ENCODE data around the gene PCSK9.

PCSK9 gene

DNA sequence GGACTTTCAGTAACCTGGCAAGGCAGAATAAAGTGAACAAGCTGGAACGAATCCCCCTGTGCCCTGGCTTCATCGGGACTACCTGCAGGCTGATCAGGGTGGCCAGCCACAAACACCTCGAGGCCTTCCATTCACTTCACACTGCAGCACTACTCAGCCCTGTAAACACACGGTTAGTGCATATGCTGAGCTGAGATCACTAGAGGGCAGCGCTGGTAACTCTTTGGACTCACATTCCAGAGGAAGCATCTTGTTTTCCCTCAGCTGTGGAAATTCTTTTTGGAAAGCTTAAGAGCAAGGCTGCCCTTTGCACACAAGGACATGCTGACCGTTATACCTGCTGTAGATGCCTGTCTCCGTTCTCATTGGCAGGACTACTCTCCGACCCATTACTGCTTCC, 32.1 kb downstream of the PCSK9 start:
- peaks cover 95% of the 10 kb centered on the region for H3K36me3 ChIP-seq
- no peaks in the 10 kb centered on the region for H3K4me1 ChIP-seq (ENCODE audit: control insufficient read depth in 1 of 2, insufficient read depth in 1 of 2, low read depth in 1 of 2, low read length in 1 of 2)
- H3K27me3 ChIP-seq, result no peaks in the 10 kb centered on the region
- H3K9me3 ChIP-seq, result no peaks in the 10 kb centered on the region
- H3K4me3 ChIP-seq (ENCODE audit: low read depth in 1 of 2, low read length in 1 of 2), result no peak overlapping the region
- TF ChIP-seq, protein P1, sequence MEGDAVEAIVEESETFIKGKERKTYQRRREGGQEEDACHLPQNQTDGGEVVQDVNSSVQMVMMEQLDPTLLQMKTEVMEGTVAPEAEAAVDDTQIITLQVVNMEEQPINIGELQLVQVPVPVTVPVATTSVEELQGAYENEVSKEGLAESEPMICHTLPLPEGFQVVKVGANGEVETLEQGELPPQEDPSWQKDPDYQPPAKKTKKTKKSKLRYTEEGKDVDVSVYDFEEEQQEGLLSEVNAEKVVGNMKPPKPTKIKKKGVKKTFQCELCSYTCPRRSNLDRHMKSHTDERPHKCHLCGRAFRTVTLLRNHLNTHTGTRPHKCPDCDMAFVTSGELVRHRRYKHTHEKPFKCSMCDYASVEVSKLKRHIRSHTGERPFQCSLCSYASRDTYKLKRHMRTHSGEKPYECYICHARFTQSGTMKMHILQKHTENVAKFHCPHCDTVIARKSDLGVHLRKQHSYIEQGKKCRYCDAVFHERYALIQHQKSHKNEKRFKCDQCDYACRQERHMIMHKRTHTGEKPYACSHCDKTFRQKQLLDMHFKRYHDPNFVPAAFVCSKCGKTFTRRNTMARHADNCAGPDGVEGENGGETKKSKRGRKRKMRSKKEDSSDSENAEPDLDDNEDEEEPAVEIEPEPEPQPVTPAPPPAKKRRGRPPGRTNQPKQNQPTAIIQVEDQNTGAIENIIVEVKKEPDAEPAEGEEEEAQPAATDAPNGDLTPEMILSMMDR (IDR thresholded peaks at IDR 0.05), result no peak
- no peak overlapping the region for H3K27ac ChIP-seq

DNA sequence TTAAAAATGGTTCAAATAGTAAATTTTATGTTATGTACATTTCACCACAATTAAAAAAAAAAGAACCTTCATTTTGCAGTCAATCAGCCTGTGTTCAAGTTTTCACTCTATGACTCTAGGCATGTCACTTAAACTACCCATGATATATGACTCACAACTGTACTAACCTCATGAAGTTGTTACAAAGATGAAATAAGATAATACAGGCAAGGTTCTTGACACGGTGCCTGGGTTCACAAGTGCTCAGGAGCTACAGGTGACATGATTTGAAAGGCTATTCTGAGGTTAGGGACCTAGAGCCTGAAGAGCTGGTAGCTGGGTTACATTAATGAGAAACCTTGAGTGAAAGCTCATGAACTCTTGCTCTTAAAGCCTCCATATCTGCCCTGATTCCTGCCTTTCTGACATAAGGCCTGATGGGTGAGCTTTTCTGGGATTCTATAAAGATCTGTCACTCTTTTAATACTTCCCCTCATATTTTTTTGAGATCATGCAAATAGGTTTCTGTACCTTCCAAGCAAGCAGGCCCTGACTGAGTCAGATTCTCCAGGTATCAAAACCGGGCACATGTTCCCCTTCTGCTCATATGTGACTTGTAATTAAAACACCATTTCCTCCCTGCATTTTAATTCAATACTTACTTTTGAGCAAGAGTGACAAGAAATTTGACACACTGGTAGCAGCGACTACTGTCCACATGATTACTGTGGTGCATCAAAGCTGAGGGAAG, 34.0 kb downstream of the PCSK9 start:
- Histone ChIP-seq H3K9me3 (no peaks in the 10 kb centered on the region), H3K4me3 (ENCODE audit: low read depth in 1 of 2, low read length in 1 of 2) (no peak overlapping the region), H3K27ac (no peak overlapping the region), H3K27me3 (no peaks in the 10 kb centered on the region), H3K36me3 (peaks cover 95% of the 10 kb centered on the region), H3K4me1 (ENCODE audit: control insufficient read depth in 1 of 2, insufficient read depth in 1 of 2, low read depth in 1 of 2, low read length in 1 of 2) (no peaks in the 10 kb centered on the region)
- TF ChIP-seq, protein P1 (IDR thresholded peaks at IDR 0.05), result no peak

DNA sequence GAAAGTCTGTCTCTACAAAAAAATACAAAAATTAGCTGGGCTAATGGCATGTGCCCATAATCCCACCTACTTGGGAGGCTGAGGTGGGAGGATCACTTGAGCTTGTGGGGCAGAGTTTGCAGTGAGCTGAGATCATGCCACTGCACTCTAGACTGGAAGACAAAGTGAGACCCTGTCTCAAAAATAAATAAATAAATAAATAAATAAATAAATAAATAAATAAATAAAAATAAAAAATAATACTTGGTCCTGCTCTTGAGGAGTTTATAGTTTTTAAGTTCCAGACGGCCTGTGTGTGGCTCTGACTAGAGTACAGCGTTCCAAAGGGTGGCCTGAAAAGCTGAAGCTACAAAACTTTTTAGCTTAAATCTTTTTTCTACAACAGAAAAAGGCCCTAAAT, 35.1 kb downstream of the PCSK9 start:
- Histone ChIP-seq H3K4me1 (ENCODE audit: control insufficient read depth in 1 of 2, insufficient read depth in 1 of 2, low read depth in 1 of 2, low read length in 1 of 2) (no peaks in the 10 kb centered on the region), H3K36me3 (peaks cover 92% of the 10 kb centered on the region), H3K4me3 (ENCODE audit: low read depth in 1 of 2, low read length in 1 of 2) (no peak overlapping the region), H3K27ac (no peak overlapping the region), H3K27me3 (no peaks in the 10 kb centered on the region), H3K9me3 (no peaks in the 10 kb centered on the region)
- TF ChIP-seq, protein P1 (IDR thresholded peaks at IDR 0.05), result no peak

DNA sequence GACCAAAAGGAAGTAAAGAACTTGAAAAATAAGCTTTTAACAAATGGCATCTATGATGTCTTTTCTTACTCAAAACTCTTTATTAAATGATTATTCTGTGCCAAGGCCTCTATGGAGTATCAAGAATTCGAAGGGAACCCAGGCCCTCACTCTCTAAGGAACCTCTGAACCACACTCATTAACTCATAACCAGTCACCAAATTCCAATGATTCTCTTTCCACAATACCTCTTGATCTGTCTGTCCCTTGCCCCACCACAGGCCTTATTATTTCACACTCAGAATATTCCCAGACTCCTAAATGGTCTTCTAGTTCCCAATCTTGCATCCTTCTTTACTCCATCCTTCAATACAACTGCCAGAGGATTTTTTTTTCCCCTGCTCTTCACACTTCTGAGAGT, 37.0 kb downstream of the PCSK9 start:
- no peaks in the 10 kb centered on the region for H3K4me1 ChIP-seq (ENCODE audit: control insufficient read depth in 1 of 2, insufficient read depth in 1 of 2, low read depth in 1 of 2, low read length in 1 of 2)
- no peak overlapping the region for H3K27ac ChIP-seq
- H3K9me3 ChIP-seq, result no peaks in the 10 kb centered on the region
- H3K4me3 ChIP-seq (ENCODE audit: low read depth in 1 of 2, low read length in 1 of 2), result no peak overlapping the region
- peaks cover 94% of the 10 kb centered on the region for H3K36me3 ChIP-seq
- TF ChIP-seq, protein P1 (IDR thresholded peaks at IDR 0.05), result no peak
- H3K27me3 ChIP-seq, result no peaks in the 10 kb centered on the region

DNA sequence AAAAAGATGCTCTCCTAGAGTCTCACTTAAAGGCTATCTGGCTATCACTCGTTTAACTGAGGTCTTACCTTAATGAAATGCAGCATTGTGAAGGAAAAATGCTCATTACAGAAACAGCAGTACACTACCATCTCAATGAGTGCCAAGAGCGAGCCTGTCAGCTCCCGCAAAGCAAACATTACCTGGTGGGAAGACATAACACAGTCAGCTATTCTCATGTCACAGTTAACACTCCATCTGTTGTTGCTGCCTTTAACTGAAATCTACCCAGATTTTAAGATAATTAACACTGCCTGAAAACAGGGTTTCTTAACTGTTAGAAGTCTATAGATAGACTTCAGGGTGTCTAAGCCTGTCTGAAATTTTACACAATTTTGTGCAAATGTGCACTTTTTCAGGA, 39.1 kb downstream of the PCSK9 start:
- no peaks in the 10 kb centered on the region for H3K4me1 ChIP-seq (ENCODE audit: control insufficient read depth in 1 of 2, insufficient read depth in 1 of 2, low read depth in 1 of 2, low read length in 1 of 2)
- no peaks in the 10 kb centered on the region for H3K9me3 ChIP-seq
- no peak overlapping the region for H3K27ac ChIP-seq
- TF ChIP-seq, protein P1 (IDR thresholded peaks at IDR 0.05), result no peak
- H3K27me3 ChIP-seq, result no peaks in the 10 kb centered on the region
- no peak overlapping the region for H3K4me3 ChIP-seq (ENCODE audit: low read depth in 1 of 2, low read length in 1 of 2)
- H3K36me3 ChIP-seq, result peaks cover 94% of the 10 kb centered on the region
